GM20431 (cell line): ENCODE data around the gene LUC7L2.
"Not testable (repeated sequence)": the region's sequence is repeated elsewhere in the genome, so short reads cannot be mapped to it uniquely, and the experiment has no call there.

ENCODE experiments used
- in situ Hi-C: fragments of 300-500 bp; cut with MseI, MboI; formaldehyde crosslinking; loops from one replicate; pipeline ENCODE4 v1.15.0; 2020; ENCODE audit warnings: low sequenced_read_pairs; ENCODE audit not compliant: unreplicated experiment

The LUC7L2 gene

DNA sequence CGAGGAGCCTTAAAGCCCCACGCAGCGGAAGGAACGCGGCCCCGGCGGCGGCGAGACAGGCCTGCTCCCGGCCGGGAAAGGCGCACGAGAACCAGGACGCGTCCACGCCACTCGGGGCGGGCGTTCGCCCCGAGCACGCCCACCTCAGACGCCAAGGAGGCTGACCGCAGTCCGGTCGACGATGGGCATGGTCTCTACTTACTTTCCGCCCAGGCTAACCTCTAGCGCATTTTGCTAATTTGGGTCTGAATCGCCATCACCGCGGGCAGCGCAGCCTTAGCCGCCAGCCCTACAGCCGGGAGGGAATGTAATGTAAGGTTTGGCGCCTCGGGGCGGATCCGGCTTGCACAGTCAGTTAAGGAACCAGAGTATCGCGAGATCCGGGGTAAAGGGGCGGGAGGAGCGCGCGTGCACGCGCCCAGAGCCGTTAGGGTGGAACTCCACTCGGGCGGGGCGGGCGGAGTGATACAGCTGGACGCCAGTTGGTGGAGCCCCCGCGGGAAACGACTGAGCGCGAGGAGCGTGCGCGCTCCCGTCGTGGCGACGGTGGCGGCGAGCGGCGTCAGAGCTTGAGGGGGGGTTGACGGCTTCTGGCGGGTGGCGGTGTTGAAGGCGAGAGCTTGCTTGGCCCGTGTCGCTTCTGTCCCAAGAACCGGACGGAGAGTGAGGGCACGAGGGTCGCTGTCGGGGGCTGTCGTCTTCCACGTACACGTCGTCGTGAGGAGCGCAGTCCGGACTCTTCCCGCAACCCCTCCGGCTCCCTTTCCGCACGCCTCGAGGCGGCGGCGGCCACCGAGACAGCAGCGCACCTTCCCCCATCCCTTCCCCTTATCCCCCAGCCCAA, at the start of gene LUC7L2:
TSS of gene LUC7L2 (plus strand) at position 529 of the 844 bp plus-strand sequence. CDS start 368 bp downstream, outside the sequence.
- in situ Hi-C loops: no loop called here

DNA sequence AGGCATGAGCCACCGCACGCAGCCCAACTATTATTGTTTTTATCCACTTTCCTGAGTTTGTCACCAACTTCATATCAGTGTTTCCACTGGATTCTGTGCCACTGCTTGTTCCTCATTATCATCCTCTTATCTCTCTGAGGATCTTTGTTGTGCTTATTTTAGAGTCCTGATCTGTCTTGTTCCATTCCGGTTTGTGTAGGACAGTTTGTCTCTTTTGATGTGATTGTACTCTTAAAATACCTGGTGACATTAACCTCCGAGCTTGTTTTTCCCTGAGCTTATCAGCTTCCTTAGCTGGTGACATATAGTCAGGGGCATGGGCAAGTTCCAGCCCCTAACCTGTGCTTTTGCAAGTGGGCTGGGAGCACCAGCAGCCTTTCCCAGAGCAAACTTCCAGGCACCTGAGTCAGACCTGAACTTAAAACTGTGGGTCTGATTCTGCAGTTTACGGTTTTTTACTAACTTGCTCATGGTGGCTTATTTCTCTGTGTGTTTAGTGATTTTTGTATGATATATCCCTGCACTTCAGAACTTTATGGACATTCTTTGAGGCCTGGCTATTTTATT, 41.7 kb upstream of the LUC7L2 start:
- in situ Hi-C loops: no loop called here

DNA sequence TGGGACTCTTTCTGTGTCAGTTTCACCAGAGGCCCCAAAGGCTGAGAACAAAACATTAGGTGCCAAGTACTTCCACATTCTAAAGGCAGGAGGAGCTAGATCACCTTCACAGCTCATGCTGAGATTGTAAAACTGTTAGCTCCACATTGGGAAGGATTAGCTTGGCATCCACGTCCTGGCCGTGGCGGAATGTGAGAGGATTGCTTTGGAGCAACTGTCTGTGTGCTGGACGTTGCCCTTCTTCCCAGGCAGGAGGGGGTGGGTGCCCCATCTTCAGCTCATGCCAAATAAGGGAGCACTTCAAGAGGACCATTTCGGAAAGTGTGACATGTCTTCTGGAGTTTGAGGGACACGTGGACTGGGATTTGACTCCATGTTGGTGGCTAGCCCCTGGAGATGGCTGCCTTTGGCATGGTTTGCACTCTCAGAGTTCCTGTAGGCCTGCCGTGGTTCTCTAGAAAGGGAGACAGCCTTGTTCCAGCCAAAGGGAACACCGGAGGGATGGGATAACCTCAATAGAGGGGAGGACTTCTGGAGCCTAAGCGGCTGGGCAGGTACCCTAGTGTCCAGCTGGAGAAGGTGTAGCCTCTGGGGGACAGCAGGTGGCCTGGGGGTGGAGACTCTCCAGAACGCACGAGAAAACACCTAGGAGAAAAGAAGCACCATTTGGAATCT, 38.5 kb upstream of the LUC7L2 start:
- in situ Hi-C loops: no loop called here

DNA sequence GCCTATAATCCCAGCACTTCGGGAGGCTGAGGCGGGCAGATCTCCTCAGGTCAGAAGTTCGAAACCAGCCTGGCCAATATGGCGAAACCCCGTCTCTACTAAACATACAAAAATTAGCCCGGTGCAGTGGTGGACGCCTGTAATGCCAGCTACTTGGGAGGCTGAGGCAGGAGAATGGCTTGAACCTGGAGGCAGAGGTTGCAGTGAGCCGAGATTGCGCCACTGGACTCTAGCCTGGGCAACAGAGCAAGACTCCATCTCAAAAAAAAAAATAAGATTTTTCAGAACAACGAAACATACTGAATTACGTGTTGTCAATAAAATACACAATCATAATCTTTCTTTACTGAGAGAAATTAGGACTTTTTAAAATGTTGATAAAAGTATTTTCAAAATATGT, 35.0 kb upstream of the LUC7L2 start:
- in situ Hi-C loops: not testable (repeated sequence)

DNA sequence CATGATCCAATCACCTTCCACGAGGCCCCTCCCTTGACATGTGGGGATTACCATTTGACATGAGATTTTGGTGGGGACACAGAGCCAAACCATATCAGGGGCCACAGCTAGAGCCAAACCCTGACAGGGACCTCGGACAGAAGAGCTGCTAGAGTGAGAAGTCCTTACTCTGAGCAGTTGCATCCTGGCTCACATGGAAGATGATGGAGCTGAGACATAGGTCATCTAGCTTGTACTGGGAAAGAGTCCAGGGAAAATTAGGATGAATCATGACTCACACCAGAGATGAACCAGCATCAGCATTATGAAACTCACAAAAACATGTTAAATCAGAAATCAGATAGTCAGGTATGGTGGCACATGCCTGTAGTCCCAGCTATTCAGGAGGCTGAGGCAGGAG, 31.3 kb upstream of the LUC7L2 start:
- in situ Hi-C loops: no loop called here

GRCh38 chr7:139329119-139329518, 30.6 kb upstream of the LUC7L2 start:
- in situ Hi-C loops: no loop called here

DNA sequence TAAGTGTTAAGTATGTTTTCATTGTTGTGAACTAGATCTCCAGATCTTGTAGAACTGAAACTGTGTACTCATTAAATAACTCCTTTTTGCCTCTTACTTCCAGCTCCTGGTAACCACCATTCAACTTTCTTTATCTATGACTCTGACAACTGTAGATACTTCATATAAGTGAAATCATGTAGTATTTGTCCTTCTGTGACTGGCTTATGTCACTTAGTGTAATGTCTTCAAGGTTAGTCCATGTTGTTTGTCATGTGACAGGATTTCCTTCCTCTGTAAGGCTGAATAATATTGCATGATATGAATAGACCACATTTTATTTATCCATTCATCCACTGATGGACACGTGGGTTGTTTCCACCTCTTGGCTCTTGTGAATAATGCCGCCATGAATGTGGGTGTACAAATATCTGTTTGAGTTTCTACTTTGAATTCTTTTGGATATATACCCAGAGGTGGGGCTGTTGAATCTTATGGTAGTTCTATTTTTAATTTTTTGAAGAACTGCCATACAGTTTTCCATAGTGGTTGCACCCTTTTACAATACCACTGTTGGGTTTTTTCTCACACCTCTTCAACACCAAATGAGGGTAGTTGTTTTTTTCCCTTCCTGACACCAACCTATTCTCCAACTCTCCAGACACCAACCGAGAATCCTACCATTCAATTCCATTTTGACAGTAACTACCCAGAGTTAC, 29.2 kb upstream of the LUC7L2 start:
- in situ Hi-C loops: no loop called here

- in situ Hi-C loops: no loop called here
These were observed 26.9 kb upstream of the LUC7L2 start for GRCh38 chr7:139332697-139333359.

DNA sequence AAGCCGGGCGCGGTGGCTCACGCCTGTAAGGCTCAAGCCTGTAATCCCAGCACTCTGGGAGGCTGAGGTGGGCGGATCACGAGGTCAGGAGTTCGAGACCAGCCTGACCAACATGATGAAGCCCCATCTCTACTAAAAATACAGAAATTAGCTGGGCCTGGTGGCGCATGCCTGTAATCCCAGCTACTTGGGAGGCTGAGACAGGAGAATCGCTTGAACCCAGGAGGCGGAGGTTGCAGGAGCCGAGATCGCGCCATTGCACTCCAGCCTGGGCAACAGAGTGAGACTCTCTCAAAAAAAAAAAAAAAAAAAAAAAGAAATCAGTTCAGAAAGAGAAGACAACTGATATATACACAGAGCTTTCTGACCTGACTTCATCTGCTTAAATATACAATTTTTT, 26.3 kb upstream of the LUC7L2 start:
- in situ Hi-C loops: not testable (repeated sequence)

DNA sequence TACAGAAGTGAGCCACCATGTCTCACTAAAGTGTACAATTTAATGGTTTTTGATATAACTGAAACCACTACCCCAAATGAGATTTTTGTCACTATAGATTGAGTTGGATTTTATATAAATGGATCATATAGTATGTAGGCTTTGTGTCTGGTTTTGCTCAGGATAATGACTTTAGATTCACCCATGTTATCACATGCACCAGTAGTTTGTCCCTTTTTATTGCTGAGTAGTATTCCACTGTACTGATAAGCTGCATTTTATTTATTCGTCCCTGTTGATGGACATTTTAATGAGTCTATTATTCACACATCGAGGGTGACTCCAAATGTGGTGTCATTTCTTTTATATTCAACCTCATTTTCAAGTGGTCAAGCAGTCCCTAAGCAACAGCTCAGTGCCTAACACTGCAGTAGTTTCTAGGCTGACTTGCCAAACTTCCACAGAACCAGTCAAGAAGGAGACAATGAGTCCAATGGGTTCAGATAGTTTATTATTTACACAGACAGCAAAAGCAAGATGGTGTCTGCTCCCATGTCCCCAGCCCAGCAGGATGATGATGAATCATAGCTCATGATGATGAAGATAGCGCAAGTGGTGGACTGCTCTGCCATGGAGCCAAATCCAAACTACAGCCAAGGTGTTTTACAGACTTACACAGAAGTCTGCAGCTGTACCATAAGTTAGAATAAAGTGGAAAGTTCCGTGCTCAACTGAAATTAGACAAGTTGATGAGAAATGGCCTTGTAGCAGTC, 25.1 kb upstream of the LUC7L2 start:
- in situ Hi-C loops: no loop called here

DNA sequence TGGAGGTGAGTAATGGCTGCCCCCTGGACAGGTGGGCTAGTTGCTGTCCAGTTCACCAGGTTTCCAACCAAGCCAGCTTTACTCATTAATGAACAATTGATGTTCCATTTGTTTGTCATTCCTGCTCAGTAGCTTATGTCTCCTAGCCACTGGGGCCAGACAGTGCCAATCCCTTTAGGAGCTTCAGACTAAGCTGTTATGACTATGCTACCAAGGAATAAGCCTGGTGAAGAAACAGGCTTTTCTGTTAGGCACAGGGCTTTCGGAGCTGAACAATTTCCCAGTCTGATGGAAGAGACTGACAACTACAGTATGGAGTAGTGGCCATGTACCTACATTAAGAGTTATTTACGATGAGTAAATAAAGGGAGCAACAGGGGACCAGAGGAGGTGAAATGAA, 20.7 kb upstream of the LUC7L2 start:
- in situ Hi-C loops: no loop called here

DNA sequence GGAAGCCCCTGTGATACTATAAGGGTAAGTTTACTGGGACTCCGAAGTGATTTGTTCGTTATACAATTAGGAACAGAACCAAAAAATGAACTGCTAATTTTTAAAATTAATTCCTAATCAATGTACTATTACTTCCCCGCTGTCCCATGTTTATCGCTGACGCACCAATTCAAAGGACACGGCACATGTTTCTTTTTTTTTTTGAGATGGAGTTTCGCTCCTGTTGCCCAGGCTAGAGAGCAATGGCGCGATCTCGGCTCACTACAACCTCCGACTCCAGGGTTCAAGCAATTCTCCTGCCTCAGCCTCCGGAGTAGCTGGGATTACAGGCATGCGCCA, 20.0 kb upstream of the LUC7L2 start:
- in situ Hi-C loops: no loop called here

GRCh38 chr7:139340037-139340807, 19.5 kb upstream of the LUC7L2 start:
- in situ Hi-C loops: no loop called here

- in situ Hi-C loops: no loop called here
These were observed 19.0 kb upstream of the LUC7L2 start for GRCh38 chr7:139340808-139341057.

DNA sequence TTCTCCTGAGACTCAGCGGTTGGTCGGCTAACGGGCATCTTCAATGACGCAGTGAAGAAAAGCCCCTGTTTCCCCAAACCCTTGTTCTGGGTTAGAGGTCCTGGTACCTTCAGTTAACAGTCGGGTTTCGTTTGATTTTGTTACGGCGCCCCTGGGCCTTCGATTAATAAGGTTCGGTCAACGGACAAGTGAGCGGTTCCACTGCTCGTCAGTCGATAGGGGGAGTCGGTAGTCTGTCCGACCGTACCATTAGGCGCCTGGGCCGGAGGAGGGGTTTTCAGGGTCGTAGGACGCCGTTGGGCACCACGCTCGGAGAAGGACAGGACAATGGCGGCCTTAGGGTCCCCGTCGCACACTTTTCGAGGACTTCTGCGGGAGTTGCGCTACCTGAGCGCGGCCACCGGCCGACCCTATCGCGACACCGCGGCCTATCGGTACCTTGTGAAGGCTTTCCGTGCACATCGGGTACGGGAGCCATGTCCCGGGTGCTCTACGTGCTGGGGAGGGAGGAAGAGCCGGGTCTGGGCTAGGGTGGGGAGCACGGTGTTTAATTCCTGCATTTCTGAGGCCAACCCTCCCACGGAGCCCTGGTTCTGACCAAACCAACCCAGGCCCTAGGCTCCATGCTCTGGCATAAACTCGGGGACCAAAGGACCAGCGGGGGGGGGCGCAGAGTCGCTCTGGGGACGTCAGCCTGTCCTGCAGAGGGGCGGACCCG, 18.5 kb upstream of the LUC7L2 start, which contains the start of gene FMC1:
TSS of gene FMC1 (plus strand) at position 280 of the 718 bp plus-strand sequence. CDS start at position 328, 48 bp downstream.
- in situ Hi-C loops: no loop called here

GRCh38 chr7:139341776-139342226, 17.9 kb upstream of the LUC7L2 start:
- in situ Hi-C loops: no loop called here

- in situ Hi-C loops: no loop called here
These were observed 14.7 kb upstream of the LUC7L2 start for GRCh38 chr7:139345042-139345441.

- in situ Hi-C loops: no loop called here
These were observed 8.7 kb upstream of the LUC7L2 start for GRCh38 chr7:139351027-139351426.
